ENCODE measurements around the gene HIP1.
A peak's percentile ranks its signal among the peaks of the same experiment; 100 is the strongest.
"Not testable (repeated sequence)": the region's sequence is repeated elsewhere in the genome, so short reads cannot be mapped to it uniquely, and the experiment has no call there.

HIP1 gene

GRCh38 chr7:75644589-75644988, 94.2 kb downstream of the HIP1 start:
- Histone ChIP-seq H3K27me3 (ENCODE audit: control insufficient read depth, insufficient read depth, low read length) (no peaks in the 10 kb centered on the region), H3K36me3 (ENCODE audit: insufficient read depth, low read length) (peaks cover 12% of the 10 kb centered on the region), H3K9ac (ENCODE audit: low read depth, low read length) (no peak overlapping the region), H3K4me3 (ENCODE audit: low read length) (no peak overlapping the region), H3K4me2 (ENCODE audit: low read length) (no peak overlapping the region), H3K9me3 (replicated peaks; ENCODE audit: low read length) (no peaks in the 10 kb centered on the region), H3K4me1 (ENCODE audit: control insufficient read depth, insufficient read depth, low read length) (peaks cover 7% of the 10 kb centered on the region)

- H3K9ac ChIP-seq (ENCODE audit: low read depth, low read length): no peak overlapping the region
- peaks cover 10% of the 10 kb centered on the region for H3K36me3 ChIP-seq (ENCODE audit: insufficient read depth, low read length)
- no peak overlapping the region for H3K4me3 ChIP-seq (ENCODE audit: low read length)
- H3K4me1 ChIP-seq (ENCODE audit: control insufficient read depth, insufficient read depth, low read length): peaks cover 14% of the 10 kb centered on the region
- H3K4me2 ChIP-seq (ENCODE audit: low read length): no peak overlapping the region
- no peaks in the 10 kb centered on the region for H3K9me3 ChIP-seq (replicated peaks; ENCODE audit: low read length)
- H3K27me3 ChIP-seq (ENCODE audit: control insufficient read depth, insufficient read depth, low read length): no peaks in the 10 kb centered on the region
Observed at GRCh38 chr7:75642810-75643486, 95.8 kb downstream of the HIP1 start.

- Histone ChIP-seq H3K36me3 (ENCODE audit: insufficient read depth, low read length) (no peaks in the 10 kb centered on the region), H3K4me2 (ENCODE audit: low read length) (peak overlapping the region; percentile 89), H3K9ac (ENCODE audit: low read depth, low read length) (peak overlapping the region; percentile 74), H3K4me3 (ENCODE audit: low read length) (no peak overlapping the region), H3K27me3 (ENCODE audit: control insufficient read depth, insufficient read depth, low read length) (no peaks in the 10 kb centered on the region), H3K4me1 (ENCODE audit: control insufficient read depth, insufficient read depth, low read length) (peaks cover 14% of the 10 kb centered on the region), H3K9me3 (replicated peaks; ENCODE audit: low read length) (no peaks in the 10 kb centered on the region)
Observed at GRCh38 chr7:75640201-75640600, 98.5 kb downstream of the HIP1 start.

GRCh38 chr7:75639886-75640190, 98.9 kb downstream of the HIP1 start:
- Histone ChIP-seq H3K36me3 (ENCODE audit: insufficient read depth, low read length) (no peaks in the 10 kb centered on the region), H3K4me3 (ENCODE audit: low read length) (peak overlapping the region; percentile 75), H3K27me3 (ENCODE audit: control insufficient read depth, insufficient read depth, low read length) (no peaks in the 10 kb centered on the region), H3K9ac (ENCODE audit: low read depth, low read length) (peak overlapping the region; percentile 74), H3K9me3 (replicated peaks; ENCODE audit: low read length) (no peaks in the 10 kb centered on the region), H3K4me2 (ENCODE audit: low read length) (peak overlapping the region; percentile 89), H3K4me1 (ENCODE audit: control insufficient read depth, insufficient read depth, low read length) (peaks cover 14% of the 10 kb centered on the region)

- no peaks in the 10 kb centered on the region for H3K27me3 ChIP-seq (ENCODE audit: control insufficient read depth, insufficient read depth, low read length)
- peak overlapping the region; percentile 75 for H3K4me3 ChIP-seq (ENCODE audit: low read length)
- H3K36me3 ChIP-seq (ENCODE audit: insufficient read depth, low read length): no peaks in the 10 kb centered on the region
- H3K4me2 ChIP-seq (ENCODE audit: low read length): peak overlapping the region; percentile 89
- no peaks in the 10 kb centered on the region for H3K9me3 ChIP-seq (replicated peaks; ENCODE audit: low read length)
- peaks cover 14% of the 10 kb centered on the region for H3K4me1 ChIP-seq (ENCODE audit: control insufficient read depth, insufficient read depth, low read length)
- H3K9ac ChIP-seq (ENCODE audit: low read depth, low read length): peak overlapping the region; percentile 74
Observed at GRCh38 chr7:75639071-75639885, 99.5 kb downstream of the HIP1 start.

DNA sequence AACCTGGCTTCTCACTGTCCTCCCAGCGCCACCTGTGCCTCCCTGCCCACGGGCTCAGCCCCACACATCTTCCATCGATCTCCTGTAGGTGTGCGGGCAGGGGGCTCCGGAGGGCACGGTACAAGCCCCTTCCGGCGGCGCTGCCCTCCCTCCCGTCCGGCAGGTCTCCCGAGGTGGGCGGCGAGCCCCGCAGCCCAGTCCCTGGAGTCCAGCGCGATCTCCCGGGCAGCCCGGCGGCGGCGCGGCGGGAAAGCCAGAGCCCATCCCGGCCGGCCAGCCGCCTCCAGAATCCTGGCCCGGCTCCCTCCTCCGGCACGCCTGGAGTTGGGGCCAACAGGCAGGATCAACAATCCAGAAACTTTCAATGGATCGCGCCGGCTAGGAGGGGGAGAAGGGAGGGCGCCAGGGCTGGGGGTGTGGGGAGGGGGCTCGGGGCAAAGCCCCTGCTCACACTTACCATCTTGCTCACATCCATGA, 100.1 kb downstream of the HIP1 start:
- peak overlapping the region; percentile 89 for H3K4me2 ChIP-seq (ENCODE audit: low read length)
- H3K4me1 ChIP-seq (ENCODE audit: control insufficient read depth, insufficient read depth, low read length): peaks cover 14% of the 10 kb centered on the region
- no peaks in the 10 kb centered on the region for H3K27me3 ChIP-seq (ENCODE audit: control insufficient read depth, insufficient read depth, low read length)
- peak overlapping the region; percentile 68 for H3K9ac ChIP-seq (ENCODE audit: low read depth, low read length)
- no peaks in the 10 kb centered on the region for H3K36me3 ChIP-seq (ENCODE audit: insufficient read depth, low read length)
- peak overlapping the region; percentile 75 for H3K4me3 ChIP-seq (ENCODE audit: low read length)
- no peaks in the 10 kb centered on the region for H3K9me3 ChIP-seq (replicated peaks; ENCODE audit: low read length)

- H3K36me3 ChIP-seq (ENCODE audit: insufficient read depth, low read length): no peaks in the 10 kb centered on the region
- H3K4me2 ChIP-seq (ENCODE audit: low read length): peak overlapping the region; percentile 89
- peak overlapping the region; percentile 75 for H3K4me3 ChIP-seq (ENCODE audit: low read length)
- H3K9ac ChIP-seq (ENCODE audit: low read depth, low read length): peak overlapping the region; percentile 68
- no peaks in the 10 kb centered on the region for H3K27me3 ChIP-seq (ENCODE audit: control insufficient read depth, insufficient read depth, low read length)
- peaks cover 14% of the 10 kb centered on the region for H3K4me1 ChIP-seq (ENCODE audit: control insufficient read depth, insufficient read depth, low read length)
- no peaks in the 10 kb centered on the region for H3K9me3 ChIP-seq (replicated peaks; ENCODE audit: low read length)
Observed at GRCh38 chr7:75637854-75638593, 100.7 kb downstream of the HIP1 start.

DNA sequence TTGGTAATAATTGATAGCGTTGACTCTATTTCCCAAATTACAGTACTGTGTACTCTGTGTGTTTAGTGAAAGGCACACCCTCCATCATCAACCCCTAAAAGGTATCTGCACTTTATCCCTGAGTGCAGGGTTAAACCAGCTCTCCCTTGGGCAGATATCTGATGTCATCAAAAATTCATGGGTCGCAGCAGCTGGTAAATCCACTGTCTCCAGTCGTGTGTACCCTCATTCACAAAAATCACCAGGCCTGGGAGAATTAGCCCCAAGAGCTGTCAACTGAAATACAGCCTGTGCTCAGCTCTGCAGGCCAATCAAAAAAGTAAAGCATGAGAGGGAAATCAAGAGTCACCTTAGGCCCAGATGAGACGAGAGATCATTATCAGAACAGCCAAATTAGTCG, 103.7 kb downstream of the HIP1 start:
- no peaks in the 10 kb centered on the region for H3K36me3 ChIP-seq (ENCODE audit: insufficient read depth, low read length)
- H3K9me3 ChIP-seq (replicated peaks; ENCODE audit: low read length): no peaks in the 10 kb centered on the region
- peaks cover 13% of the 10 kb centered on the region for H3K4me1 ChIP-seq (ENCODE audit: control insufficient read depth, insufficient read depth, low read length)
- H3K9ac ChIP-seq (ENCODE audit: low read depth, low read length): no peak overlapping the region
- H3K4me2 ChIP-seq (ENCODE audit: low read length): no peak overlapping the region
- no peaks in the 10 kb centered on the region for H3K27me3 ChIP-seq (ENCODE audit: control insufficient read depth, insufficient read depth, low read length)
- no peak overlapping the region for H3K4me3 ChIP-seq (ENCODE audit: low read length)

DNA sequence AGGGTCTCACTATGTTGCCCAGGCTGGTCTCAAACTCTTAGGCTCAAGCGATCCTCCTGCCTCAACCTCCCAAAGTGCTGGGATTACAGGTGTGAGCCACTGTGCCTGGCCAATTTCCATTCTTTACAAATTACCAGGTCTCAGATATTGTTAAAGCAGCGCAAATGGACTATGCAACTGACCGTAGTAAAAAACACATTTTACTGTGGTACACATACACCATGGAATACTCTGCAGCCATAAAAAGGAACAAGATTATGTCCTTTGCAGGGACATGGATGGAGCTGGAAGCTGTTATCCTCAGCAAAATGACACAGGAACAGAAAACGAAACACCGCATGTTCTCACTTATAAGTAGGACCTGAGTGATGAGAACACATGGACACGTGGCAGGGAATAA, 106.2 kb downstream of the HIP1 start:
- not testable (repeated sequence) for H3K27me3 ChIP-seq (ENCODE audit: control insufficient read depth, insufficient read depth, low read length); H3K4me3 ChIP-seq (ENCODE audit: low read length); H3K4me2 ChIP-seq (ENCODE audit: low read length); H3K9me3 ChIP-seq (replicated peaks; ENCODE audit: low read length); H3K36me3 ChIP-seq (ENCODE audit: insufficient read depth, low read length); H3K9ac ChIP-seq (ENCODE audit: low read depth, low read length); H3K4me1 ChIP-seq (ENCODE audit: control insufficient read depth, insufficient read depth, low read length)

DNA sequence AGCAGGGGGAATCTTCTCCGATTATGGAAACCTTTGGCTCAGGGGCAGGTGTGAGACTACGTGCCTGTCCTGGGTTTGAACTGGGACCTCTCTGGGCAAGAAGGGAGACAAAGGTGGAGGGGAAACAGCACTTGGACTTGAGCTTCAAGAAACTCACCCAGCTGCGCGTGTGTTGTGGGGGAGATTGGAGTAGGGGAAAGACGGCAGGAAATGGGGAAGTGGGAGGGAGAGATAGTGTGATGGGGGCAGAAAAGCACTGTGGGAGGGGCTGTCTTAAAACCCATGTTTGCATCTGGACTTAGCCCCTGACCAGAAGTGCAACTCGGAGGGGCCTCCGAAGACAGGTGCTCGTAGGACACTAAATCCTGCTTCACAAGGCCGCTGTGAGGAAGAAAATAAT, 107.0 kb downstream of the HIP1 start:
- Histone ChIP-seq H3K4me1 (ENCODE audit: control insufficient read depth, insufficient read depth, low read length) (no peaks in the 10 kb centered on the region), H3K4me3 (ENCODE audit: low read length) (no peak overlapping the region)

GRCh38 chr7:75630549-75630948, 108.2 kb downstream of the HIP1 start:
- H3K4me1 ChIP-seq (ENCODE audit: control insufficient read depth, insufficient read depth, low read length): no peaks in the 10 kb centered on the region
- peaks cover 15% of the 10 kb centered on the region for H3K36me3 ChIP-seq (ENCODE audit: insufficient read depth, low read length)
- no peak overlapping the region for H3K4me2 ChIP-seq (ENCODE audit: low read length)
- no peak overlapping the region for H3K4me3 ChIP-seq (ENCODE audit: low read length)
- H3K9ac ChIP-seq (ENCODE audit: low read depth, low read length): no peak overlapping the region
- peaks cover 7% of the 10 kb centered on the region for H3K9me3 ChIP-seq (replicated peaks; ENCODE audit: low read length)
- H3K27me3 ChIP-seq (ENCODE audit: control insufficient read depth, insufficient read depth, low read length): no peaks in the 10 kb centered on the region

More for the DNA sequence above, 107.0 kb downstream of the HIP1 start:
- Histone ChIP-seq H3K4me2 (ENCODE audit: low read length) (no peak overlapping the region), H3K36me3 (ENCODE audit: insufficient read depth, low read length) (peaks cover 10% of the 10 kb centered on the region), H3K9me3 (replicated peaks; ENCODE audit: low read length) (peaks cover 7% of the 10 kb centered on the region), H3K9ac (ENCODE audit: low read depth, low read length) (no peak overlapping the region), H3K27me3 (ENCODE audit: control insufficient read depth, insufficient read depth, low read length) (no peaks in the 10 kb centered on the region)
